Activated naive CD8-positive, alpha-beta T cell (primary cell): ENCODE data around the gene PARD6G.

Source experiments
- H3K27ac Mint-ChIP-seq: one replicate; pipeline ENCODE4 v1.8.0; 2021; ENCODE audit warnings: mixed read lengths
- H3K27me3 Mint-ChIP-seq: one replicate; pipeline ENCODE4 v1.8.0; 2021; ENCODE audit warnings: mixed read lengths
- H3K36me3 Mint-ChIP-seq: one replicate; pipeline ENCODE4 v1.8.0; 2021; ENCODE audit warnings: mixed read lengths
- H3K4me1 Mint-ChIP-seq: one replicate; pipeline ENCODE4 v1.8.0; 2021; ENCODE audit warnings: low read depth, mixed read lengths
- H3K4me3 Mint-ChIP-seq: one replicate; pipeline ENCODE4 v1.8.0; 2021; ENCODE audit warnings: mild to moderate bottlenecking, mixed read lengths
- H3K9me3 Mint-ChIP-seq: one replicate; pipeline ENCODE4 v1.8.0; 2021; ENCODE audit warnings: low read depth, mixed read lengths

The PARD6G gene

GRCh38 chr18:80120932-80121331 is 126.4 kb downstream of the PARD6G start:
- H3K4me3 Mint-ChIP-seq = no peak overlapping the region
- peaks cover 22% of the 10 kb centered on the region for H3K4me1 Mint-ChIP-seq
- H3K27ac Mint-ChIP-seq = peak overlapping the region; percentile 59
- no peaks in the 10 kb centered on the region for H3K9me3 Mint-ChIP-seq
- H3K36me3 Mint-ChIP-seq = peaks cover 32% of the 10 kb centered on the region
- no peaks in the 10 kb centered on the region for H3K27me3 Mint-ChIP-seq

DNA sequence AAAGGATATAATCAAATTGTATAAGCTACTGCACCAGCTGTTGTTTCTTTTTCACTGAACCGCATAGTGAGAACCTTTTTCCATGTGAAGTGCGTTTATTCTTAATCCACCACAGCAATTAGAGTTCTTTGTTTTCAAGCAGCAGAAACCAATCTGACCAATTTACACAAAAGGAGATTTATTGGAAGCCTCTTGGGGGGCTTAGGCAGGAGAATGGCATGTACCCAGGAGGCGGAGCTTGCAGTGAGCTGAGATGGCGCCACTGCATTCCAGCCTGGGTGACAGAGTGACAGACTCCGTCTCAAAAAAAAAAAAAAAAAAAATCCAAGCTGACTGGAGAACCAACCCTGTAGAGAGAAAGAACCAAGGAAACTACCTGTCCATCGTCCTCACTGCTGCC is 128.2 kb downstream of the PARD6G start:
- Mint-ChIP-seq H3K36me3 (peaks cover 30% of the 10 kb centered on the region), H3K4me3 (no peak overlapping the region), H3K9me3 (no peaks in the 10 kb centered on the region), H3K27ac (no peak overlapping the region), H3K4me1 (peaks cover 33% of the 10 kb centered on the region), H3K27me3 (no peaks in the 10 kb centered on the region)

DNA sequence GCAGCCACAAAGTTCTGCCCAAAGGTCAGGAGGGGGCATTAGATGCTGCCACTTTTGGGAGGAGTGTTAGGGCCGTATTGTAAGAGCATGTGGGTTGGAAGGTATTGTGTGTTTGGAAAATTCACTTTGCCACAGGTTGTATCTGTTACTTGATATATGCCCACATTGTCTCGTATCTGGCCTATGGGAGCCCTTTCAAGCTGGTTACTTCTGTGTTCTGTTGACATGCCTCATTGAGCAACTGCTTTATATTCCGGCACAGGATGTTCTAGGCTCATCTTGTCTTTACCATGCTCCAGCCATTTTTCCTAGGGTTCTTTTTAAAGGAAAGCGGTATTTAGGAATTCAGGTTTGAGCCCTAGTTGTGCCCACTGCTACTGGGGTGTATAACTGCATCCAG is 132.3 kb downstream of the PARD6G start:
- H3K9me3 Mint-ChIP-seq = no peaks in the 10 kb centered on the region
- H3K27me3 Mint-ChIP-seq = no peaks in the 10 kb centered on the region
- peaks cover 48% of the 10 kb centered on the region for H3K4me1 Mint-ChIP-seq
- H3K27ac Mint-ChIP-seq = no peak overlapping the region
- H3K36me3 Mint-ChIP-seq = peaks cover 17% of the 10 kb centered on the region
- H3K4me3 Mint-ChIP-seq = no peak overlapping the region

GRCh38 chr18:80112624-80113248 is 134.6 kb downstream of the PARD6G start:
- Mint-ChIP-seq H3K36me3 (peaks cover 12% of the 10 kb centered on the region), H3K4me3 (no peak overlapping the region), H3K27ac (no peak overlapping the region), H3K4me1 (peaks cover 57% of the 10 kb centered on the region), H3K27me3 (no peaks in the 10 kb centered on the region), H3K9me3 (no peaks in the 10 kb centered on the region)

DNA sequence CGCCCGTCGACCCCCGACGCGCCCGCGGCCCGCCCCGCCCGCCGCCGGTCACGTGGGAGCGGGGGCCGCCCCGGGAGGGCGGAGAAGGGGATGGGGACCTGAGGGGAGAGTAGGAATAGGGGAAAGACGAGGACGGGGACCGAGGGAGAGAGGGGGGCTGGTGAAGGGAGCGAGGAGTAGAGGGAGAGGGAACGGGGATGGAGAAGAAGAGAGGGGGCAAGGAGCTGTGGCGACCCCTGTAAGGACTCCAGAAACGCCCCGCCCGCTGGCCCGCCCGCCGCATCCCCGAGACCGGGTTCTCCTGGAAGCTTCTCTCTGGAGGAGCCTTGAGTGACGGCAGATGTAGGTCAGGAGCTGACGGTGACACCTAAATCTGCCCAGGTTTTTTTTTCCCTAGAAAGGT is 137.6 kb downstream of the PARD6G start:
- H3K27ac Mint-ChIP-seq = peak overlapping the region; percentile 51
- no peaks in the 10 kb centered on the region for H3K27me3 Mint-ChIP-seq
- H3K4me3 Mint-ChIP-seq = peak overlapping the region; percentile 84
- H3K4me1 Mint-ChIP-seq = peaks cover 53% of the 10 kb centered on the region
- H3K36me3 Mint-ChIP-seq = peaks cover 5% of the 10 kb centered on the region
- no peaks in the 10 kb centered on the region for H3K9me3 Mint-ChIP-seq

GRCh38 chr18:80108739-80109675 is 138.3 kb downstream of the PARD6G start, which contains the start of gene ADNP2:
Gene ADNP2 (plus strand): TSS chr18:80109262. CDS start chr18:80117543, 8,281 bp downstream.
- peaks cover 48% of the 10 kb centered on the region for H3K4me1 Mint-ChIP-seq
- no peaks in the 10 kb centered on the region for H3K27me3 Mint-ChIP-seq
- peaks cover 5% of the 10 kb centered on the region for H3K36me3 Mint-ChIP-seq

DNA sequence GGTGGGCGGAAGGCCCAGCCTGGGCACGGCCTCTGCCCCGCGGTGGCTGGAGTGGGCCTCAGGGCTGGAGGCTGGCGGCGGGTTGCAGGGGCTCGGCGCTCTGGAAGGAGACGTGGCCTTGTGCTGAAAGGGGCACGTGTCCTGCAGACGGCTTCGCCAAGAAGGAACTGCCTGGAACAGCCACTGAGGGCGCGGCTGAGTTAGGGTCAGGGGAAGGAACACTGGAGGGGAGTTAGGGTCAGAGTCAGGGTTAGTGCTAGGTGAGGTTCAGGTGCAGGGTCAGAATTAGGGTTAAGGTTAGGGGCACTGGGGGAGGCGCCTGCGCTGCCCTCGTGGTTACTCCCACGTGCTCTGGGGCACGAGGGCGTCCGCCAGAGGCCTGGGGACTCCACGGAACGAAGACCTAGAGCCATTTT is 139.2 kb downstream of the PARD6G start:
- Mint-ChIP-seq H3K36me3 (peaks cover 3% of the 10 kb centered on the region), H3K27ac (peak overlapping the region; percentile 91), H3K4me3 (peak overlapping the region; percentile 84), H3K27me3 (no peaks in the 10 kb centered on the region), H3K9me3 (no peaks in the 10 kb centered on the region), H3K4me1 (peaks cover 42% of the 10 kb centered on the region)

More at GRCh38 chr18:80108739-80109675, 138.3 kb downstream of the PARD6G start, which contains the start of gene ADNP2:
- Mint-ChIP-seq H3K9me3 (no peaks in the 10 kb centered on the region), H3K27ac (peak within 1 kb of the TSS; percentile 91), H3K4me3 (peak within 1 kb of the TSS; percentile 84)

- no peak overlapping the region for H3K4me3 Mint-ChIP-seq
- no peaks in the 10 kb centered on the region for H3K9me3 Mint-ChIP-seq
- peaks cover 39% of the 10 kb centered on the region for H3K4me1 Mint-ChIP-seq
These were observed 139.9 kb downstream of the PARD6G start for GRCh38 chr18:80107426-80107825.

More at GRCh38 chr18:80107426-80107825, 139.9 kb downstream of the PARD6G start:
- no peak overlapping the region for H3K27ac Mint-ChIP-seq
- no peaks in the 10 kb centered on the region for H3K27me3 Mint-ChIP-seq
- H3K36me3 Mint-ChIP-seq = peaks cover 3% of the 10 kb centered on the region
